Activated naive CD4-positive, alpha-beta T cell treated with Interleukin-2 at 50 U/mL for 16 hours (primary cell): ENCODE results near the gene PSD4.

Experiments
- DNase-seq: peaks from one replicate; pipeline ENCODE4 v3.0.0-alpha.2; 2020

Gene PSD4

GRCh38 chr2:113240915-113241911 lies 67.4 kb downstream of the PSD4 start:
- DNase-seq: peak; percentile 58

GRCh38 chr2:113242327-113242726 lies 68.6 kb downstream of the PSD4 start:
- no peak for DNase-seq

GRCh38 chr2:113245276-113245711 lies 71.5 kb downstream of the PSD4 start:
- no peak for DNase-seq

GRCh38 chr2:113246606-113247005 lies 72.8 kb downstream of the PSD4 start:
- DNase-seq: no peak

- peak; percentile 77 for DNase-seq
These were observed 75.4 kb downstream of the PSD4 start for GRCh38 chr2:113248997-113249770.

GRCh38 chr2:113251118-113251517 lies 77.3 kb downstream of the PSD4 start:
- peak; percentile 11 for DNase-seq

- no peak for DNase-seq
These were observed 78.3 kb downstream of the PSD4 start for GRCh38 chr2:113252047-113252590.

GRCh38 chr2:113253453-113253852 lies 79.7 kb downstream of the PSD4 start:
- DNase-seq: no peak

- DNase-seq: no peak
These were observed 81.6 kb downstream of the PSD4 start for GRCh38 chr2:113255140-113256070.

- no peak for DNase-seq
These were observed 83.9 kb downstream of the PSD4 start for GRCh38 chr2:113257516-113258264.

GRCh38 chr2:113258471-113259147 lies 84.8 kb downstream of the PSD4 start:
- DNase-seq: no peak
